Right ventricle myocardium inferior (tissue), 1 donor: ENCODE measurements around the gene DMPK. TPM values are rescaled to one million over a fixed set of nuclear protein-coding genes. Genes with fewer than 3 reads are reported as not detected.
"Not testable (repeated sequence)": the region's sequence is repeated elsewhere in the genome, so short reads cannot be mapped to it uniquely, and the experiment has no call there.

Experiments used
- ATAC-seq: fragments of 200-7000 bp; cut with Tn5 transposase; one replicate; pipeline ENCODE4 v1.9.1; 2020; ENCODE audit warnings: mild to moderate bottlenecking, moderate library complexity
- DNase-seq: peaks from one replicate; pipeline ENCODE4 v3.0.0; 2021; ENCODE audit errors: missing footprints
- intact Hi-C: fragments of 100-400 bp; cut with DNase I; formaldehyde crosslinking; loops from one replicate; pipeline ENCODE4 v1.11.0; 2022
- total RNA-seq: library from RNA; stranded (reverse); fragmentation: NEBNext Ultra II Directional; extraction: Animal tissue kit (Norgen Biotek cat#: 25700); gene quantifications from one replicate; pipeline ENCODE4 v1.2.1, GENCODE V29; 2021
- donor health status: DM: no; HTN: yes; CAD: no; lungs with severe emphysema.

DMPK gene
- total RNA-seq, 1 donor from 2014 or later, result 233 TPM

DNA sequence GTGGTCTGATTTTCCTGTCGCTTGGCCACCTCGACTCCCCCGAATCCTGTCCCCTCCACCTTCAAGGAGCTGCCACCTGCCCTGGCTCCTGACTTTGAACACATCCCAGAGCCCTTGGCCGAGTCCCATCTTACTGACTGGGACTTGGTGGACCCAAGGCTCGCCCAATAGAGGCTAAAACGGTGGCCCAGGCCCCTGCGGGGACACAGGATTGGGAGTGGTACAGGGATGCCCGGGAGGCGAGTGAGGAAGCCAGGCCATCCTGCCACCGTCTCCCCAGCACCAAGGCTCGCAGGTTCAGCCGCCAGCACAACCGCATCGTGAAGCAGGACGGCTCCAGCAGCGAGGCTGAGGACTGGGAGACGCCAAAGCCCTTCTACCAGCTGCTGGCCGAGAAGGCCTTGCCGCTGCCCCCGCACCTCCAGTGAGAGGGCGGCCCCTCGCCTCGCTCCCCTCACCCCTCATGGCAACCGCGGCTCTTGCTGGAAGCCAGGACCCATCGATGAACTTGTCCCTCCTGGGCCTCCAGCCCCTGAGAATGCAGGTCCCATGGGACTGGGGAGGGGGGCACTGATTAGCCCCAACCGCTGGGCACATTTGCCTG lies 18.5 kb downstream of the DMPK start:
- ATAC-seq, result no peak
- intact Hi-C loops, result no loop called here
- DNase-seq, result no peak

GRCh38 chr19:45762870-45763631 lies 19.2 kb downstream of the DMPK start:
- intact Hi-C loops, result no loop called here
- no peak for ATAC-seq
- no peak for DNase-seq

- ATAC-seq (no peak), DNase-seq (no peak)
- intact Hi-C loops, result no loop called here
Observed at GRCh38 chr19:45761714-45762113, 20.6 kb downstream of the DMPK start.

- no peak for DNase-seq
- no peak for ATAC-seq
- intact Hi-C loops, result no loop called here
Observed at GRCh38 chr19:45758921-45759320, 23.4 kb downstream of the DMPK start.

- ATAC-seq (no peak), DNase-seq (no peak)
- intact Hi-C loops, result no loop called here
Observed at GRCh38 chr19:45757695-45758094, 24.6 kb downstream of the DMPK start.

DNA sequence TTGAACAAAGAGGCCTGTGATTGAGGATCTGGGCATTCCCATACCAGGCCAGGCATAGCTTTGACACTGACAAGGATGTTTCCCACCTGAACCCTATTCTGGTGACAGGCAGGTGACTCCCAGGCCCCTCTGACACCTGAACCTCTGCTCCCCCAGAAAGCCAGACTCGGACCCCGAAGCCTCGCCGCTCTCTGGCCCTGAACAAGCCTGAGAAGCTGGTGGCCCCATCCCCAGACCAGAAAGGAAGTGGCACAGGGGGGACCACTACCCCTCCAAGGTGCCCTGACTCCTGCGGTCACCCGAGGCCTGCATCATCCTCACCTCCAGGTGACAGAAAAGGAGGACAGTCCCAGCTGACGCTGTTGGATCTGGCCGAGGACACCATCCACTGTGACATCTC lies 28.0 kb downstream of the DMPK start:
- no peak for DNase-seq
- ATAC-seq, result no peak
- intact Hi-C loops, result no loop called here

GRCh38 chr19:45753548-45753947 lies 28.7 kb downstream of the DMPK start:
- DNase-seq, result no peak
- intact Hi-C loops, result no loop called here
- no peak for ATAC-seq

DNA sequence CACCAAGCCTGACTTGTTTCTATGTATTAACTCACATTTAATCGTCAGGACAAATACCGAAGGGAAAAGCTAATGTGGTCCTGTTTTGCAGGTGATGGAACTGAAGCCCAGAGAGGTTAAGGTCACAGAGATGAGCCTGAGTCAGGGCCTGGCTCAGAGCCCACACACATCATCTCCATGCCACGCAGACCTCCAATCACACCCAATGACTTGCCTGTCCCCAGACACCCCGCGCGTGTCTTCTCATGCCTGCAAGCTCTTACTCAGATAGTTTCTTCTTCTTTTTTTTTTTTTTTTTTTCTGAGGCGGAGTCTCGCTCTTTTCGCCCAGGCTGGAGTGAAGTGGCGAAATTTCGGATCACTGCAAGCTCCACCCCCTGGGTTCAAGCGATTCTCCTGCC lies 29.7 kb downstream of the DMPK start:
- ATAC-seq (no peak), DNase-seq (no peak)
- intact Hi-C loops, result no loop called here

DNA sequence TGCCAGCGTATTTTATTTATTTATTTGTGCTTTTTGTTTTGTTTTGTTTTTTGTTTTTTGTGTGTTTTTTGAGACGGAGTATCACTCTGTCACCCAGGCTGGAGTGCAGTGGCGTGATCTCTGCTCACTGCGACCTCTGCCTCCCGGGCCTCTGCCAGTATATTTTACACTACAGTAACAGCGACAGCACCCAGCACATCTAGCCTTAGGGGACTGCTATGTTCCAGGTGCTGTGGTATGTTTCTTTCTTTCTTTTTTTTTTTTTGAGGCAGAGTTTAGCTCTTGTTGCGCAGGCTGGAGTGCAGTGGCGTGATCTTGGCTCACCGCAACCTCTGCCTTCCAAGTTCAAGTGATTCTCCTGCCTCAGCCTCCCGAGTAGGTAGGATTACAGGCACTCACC lies 30.8 kb downstream of the DMPK start:
- DNase-seq, intact Hi-C loops, ATAC-seq: not testable (repeated sequence)

- intact Hi-C loops, result no loop called here
- ATAC-seq, result no peak
- DNase-seq, result no peak
Observed at GRCh38 chr19:45747513-45747912, 34.8 kb downstream of the DMPK start.

DNA sequence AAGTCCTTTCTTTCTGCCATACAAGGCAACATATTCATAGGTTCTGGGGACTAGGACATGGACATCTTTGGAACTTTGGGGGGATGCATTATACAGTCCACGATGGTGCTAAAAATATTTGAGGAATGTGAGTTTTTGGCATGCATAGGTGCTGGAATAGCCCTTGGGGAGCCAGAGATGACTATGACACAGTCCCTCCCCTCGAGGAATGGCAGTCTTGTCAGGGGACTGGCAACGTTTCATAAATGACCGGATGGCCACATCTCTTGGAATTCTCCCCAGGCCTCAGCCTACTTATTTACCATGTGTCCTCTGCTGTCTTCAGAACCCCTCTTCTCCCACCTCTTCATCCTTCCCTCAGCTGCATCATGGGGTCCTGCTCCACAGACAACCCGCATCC lies 35.4 kb downstream of the DMPK start:
- intact Hi-C loops, result no loop called here

DNA sequence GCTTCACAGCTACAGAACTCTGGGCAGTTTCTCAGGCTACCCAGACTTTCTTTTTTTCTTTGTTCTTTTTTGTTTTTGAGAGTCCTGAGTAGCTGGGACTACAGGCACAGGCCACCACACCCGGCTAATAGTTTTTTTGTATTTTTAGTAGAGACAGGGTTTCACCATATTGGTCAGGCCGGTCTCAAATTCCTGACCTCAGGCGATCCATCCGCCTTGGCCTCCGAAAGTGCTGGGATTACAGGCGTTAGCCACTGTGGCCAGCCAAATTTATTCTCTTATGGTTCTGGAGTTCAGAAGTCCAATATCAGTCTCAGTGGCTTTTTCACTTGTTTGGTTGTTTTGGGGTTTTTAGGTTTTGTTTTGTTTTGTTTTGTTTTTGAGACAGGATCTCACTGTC lies 36.7 kb downstream of the DMPK start:
- intact Hi-C loops, result no loop called here
- ATAC-seq (no peak), DNase-seq (no peak)

More for the DNA sequence above, 35.4 kb downstream of the DMPK start:
- no peak for ATAC-seq
- no peak for DNase-seq

DNA sequence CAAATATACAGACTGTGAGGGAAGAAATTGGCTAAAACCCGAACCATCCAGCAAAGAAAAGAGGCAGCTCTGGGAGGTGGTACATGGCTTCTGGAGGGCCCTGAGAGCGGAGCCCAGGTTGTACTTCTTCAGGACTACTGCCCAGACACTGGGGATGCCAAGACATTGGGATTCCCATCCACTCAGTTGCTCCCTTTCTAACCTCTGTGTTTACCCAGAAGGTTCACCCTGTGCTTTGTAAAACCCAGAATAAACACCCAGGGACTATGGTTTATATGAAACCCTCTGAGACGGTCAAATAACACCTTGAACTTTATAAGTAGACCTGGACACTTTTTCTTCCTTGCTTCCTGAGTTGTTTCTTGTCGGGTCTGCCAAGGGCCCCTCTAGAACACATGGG lies 39.3 kb downstream of the DMPK start:
- ATAC-seq (no peak), DNase-seq (no peak)
- intact Hi-C loops, result no loop called here

DNA sequence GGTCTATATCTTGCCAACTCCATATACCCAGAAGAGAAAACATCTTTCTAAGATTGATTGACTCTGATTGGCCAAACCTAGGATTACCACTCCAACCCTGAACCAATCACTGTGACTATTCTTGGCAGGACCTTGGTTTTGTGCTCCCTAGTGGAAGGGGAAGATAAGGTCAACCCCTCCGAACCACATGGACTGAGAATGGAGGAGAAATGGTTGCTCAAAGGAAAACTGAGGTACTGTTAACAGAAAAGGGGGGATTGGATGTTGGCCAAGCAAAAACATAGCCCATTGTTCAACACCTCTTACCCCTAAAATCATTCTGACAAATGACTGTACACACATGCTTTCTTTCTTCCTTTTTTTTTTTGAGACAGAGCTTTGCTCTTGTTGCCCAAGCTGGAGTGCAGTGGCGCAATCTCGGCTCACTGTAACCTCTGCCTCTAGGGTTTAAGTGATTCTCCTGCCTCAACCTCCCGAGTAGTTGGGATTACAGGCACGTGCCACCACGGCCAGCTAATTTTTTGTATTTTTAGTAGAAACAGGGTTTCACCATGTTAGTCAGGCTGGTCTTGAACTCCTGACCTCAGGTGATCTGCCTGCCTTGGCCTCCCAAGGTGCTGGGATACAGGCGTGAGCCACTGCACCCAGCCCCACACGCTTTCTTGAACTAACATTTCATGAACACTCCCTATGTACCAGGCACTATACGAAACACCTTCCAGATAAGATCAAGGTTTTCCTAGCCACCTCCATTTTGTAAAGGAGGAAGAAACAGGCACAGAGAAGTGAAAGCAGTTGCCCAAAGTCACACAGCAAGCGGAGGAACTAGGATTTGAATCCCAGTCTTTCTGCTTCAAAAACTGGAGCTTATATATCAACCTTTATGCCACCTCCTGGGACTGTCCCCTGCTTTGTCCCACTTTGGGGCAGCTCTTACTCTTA lies 42.5 kb downstream of the DMPK start:
- ATAC-seq (no peak), DNase-seq (no peak)
- intact Hi-C loops, result no loop called here

- ATAC-seq (no peak), DNase-seq (no peak)
- intact Hi-C loops, result no loop called here
Observed at GRCh38 chr19:45733160-45733810, 49.0 kb downstream of the DMPK start, which contains the start of gene MEIOSIN. TSS of gene MEIOSIN (plus strand) at chr19:45733439. CDS start at chr19:45735377, 1,938 bp downstream.

- ATAC-seq (peak; percentile 98), DNase-seq (peak; percentile 96)
- intact Hi-C loops, result loop anchor here (1.0 kb wide), 2 partner anchors 13 to 35 kb away; no protein-coding TSS in a partner anchor
Observed at GRCh38 chr19:45730368-45731288, 51.7 kb downstream of the DMPK start, which contains the start of gene FBXO46. TSS of gene FBXO46 (minus strand) at chr19:45730896. CDS start at chr19:45713495, 17,401 bp downstream.

DNA sequence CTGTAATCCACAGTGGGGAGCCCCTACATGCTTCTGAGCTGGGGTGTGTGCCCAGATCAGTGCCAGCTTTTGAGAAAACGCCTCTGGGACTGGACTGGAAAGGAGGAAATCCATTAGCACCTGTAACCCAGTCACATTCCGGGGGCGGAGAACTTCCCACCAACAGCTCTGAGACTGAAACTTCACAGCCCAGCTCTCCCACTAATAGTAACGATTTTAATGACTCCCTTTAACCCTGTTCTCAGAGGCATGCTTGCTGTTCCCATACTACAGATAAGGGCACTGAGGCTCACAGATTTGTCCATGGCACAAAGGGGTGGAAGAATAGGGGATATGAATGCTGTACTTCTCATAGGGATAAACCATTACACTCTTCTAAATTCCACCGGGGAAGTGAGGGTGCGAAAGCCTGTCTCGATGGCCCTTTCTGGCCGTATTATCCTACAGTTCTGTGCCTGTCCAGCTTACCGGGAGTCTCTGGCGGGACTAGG lies 52.4 kb downstream of the DMPK start:
- DNase-seq (no peak), ATAC-seq (no peak)
- intact Hi-C loops, result loop anchor here (1.0 kb wide), 1 partner anchor 13 kb away; no protein-coding TSS in a partner anchor
